GM23248 (cell line): ENCODE data around the gene CRYBB2.

ENCODE experiments used
- EZH2 ChIP-seq: fragments of 200-600 bp; sonication (generic); IDR thresholded peaks from 2 replicates; pipeline ENCODE4 v1.6.1; 2018; ENCODE audit warnings: antibody characterized with exemption, mild to moderate bottlenecking; ENCODE audit not compliant: insufficient read depth, poor library complexity, severe bottlenecking
- EZH2phosphoT487 ChIP-seq: fragments of 200-600 bp; sonication (generic); IDR thresholded peaks from 2 replicates; pipeline ENCODE4 v1.6.1; 2018; ENCODE audit warnings: antibody characterized with exemption, moderate library complexity, mild to moderate bottlenecking, low read depth; ENCODE audit not compliant: insufficient read depth

GRCh38 chr22:25186140-25186539 lies 33.3 kb upstream of the CRYBB2 start:
- TF ChIP-seq EZH2 (no peak), EZH2phosphoT487 (no peak)
